Neural cell (in vitro differentiated cells): Measurements from ENCODE around the gene RASAL2. TPM values are rescaled to one million over a fixed set of nuclear protein-coding genes. Genes with fewer than 3 reads are reported as not detected.

ENCODE experiments used
- H2AFZ ChIP-seq: fragments of 200-600, 300-800 bp; sonication (generic), shearing (Covaris generic); 2 replicates; pipeline ENCODE4 v1.6.0; 2014; ENCODE audit warnings: low read depth, mild to moderate bottlenecking, antibody characterized with exemption, low read length, moderate library complexity
- H3F3A ChIP-seq: fragments of 200-600 bp; shearing (Covaris generic); 2 replicates; pipeline ENCODE4 v1.6.1; 2016; ENCODE audit warnings: mild to moderate bottlenecking, moderate library complexity, mixed read lengths, antibody characterized with exemption, low read length; ENCODE audit not compliant: insufficient read depth, poor library complexity, severe bottlenecking
- H3K27ac ChIP-seq: fragments of 200-600, 300-800 bp; sonication (generic), shearing (Covaris generic); 2 replicates; pipeline ENCODE4 v1.5.1; 2014; ENCODE audit warnings: mild to moderate bottlenecking, low read length, moderate library complexity
- H3K27me3 ChIP-seq: fragments of 300-800, 200-600 bp; sonication (generic), shearing (Covaris generic); 2 replicates; pipeline ENCODE4 v1.6.0; 2014; ENCODE audit warnings: mild to moderate bottlenecking, low read depth, low read length, moderate library complexity; ENCODE audit not compliant: insufficient read depth
- H3K36me3 ChIP-seq: fragments of 300-800, 200-600 bp; sonication (generic), shearing (Covaris generic); 2 replicates; pipeline ENCODE4 v1.5.1; 2014; ENCODE audit warnings: mild to moderate bottlenecking, antibody characterized with exemption, low read length, moderate library complexity; ENCODE audit not compliant: insufficient read depth
- H3K4me2 ChIP-seq: fragments of 300-800, 200-600 bp; sonication (generic), shearing (Covaris generic); 2 replicates; pipeline ENCODE4 v1.6.0; 2014; ENCODE audit warnings: mild to moderate bottlenecking, low read length
- H3K4me3 ChIP-seq: fragments of 300-800, 200-600 bp; sonication (generic), shearing (Covaris generic); 2 replicates; pipeline ENCODE4 v1.5.1; 2014; ENCODE audit warnings: mild to moderate bottlenecking, low read length, moderate library complexity
- H3K79me2 ChIP-seq: fragments of 200-600 bp; shearing (Covaris generic); replicated peaks from 2 replicates; pipeline ENCODE4 v1.6.0; 2014; ENCODE audit warnings: mild to moderate bottlenecking, low read length, moderate library complexity; ENCODE audit not compliant: insufficient read depth
- H3K9ac ChIP-seq: fragments of 300-800, 200-600 bp; sonication (generic), shearing (Covaris generic); 2 replicates; pipeline ENCODE4 v1.6.1; 2016; ENCODE audit warnings: mild to moderate bottlenecking, low read length, mixed read lengths
- H3K9me2 ChIP-seq: fragments of 200-600 bp; shearing (Covaris generic); 2 replicates; pipeline ENCODE4 v1.6.1; 2016; ENCODE audit warnings: mild to moderate bottlenecking, low read length, mixed read lengths; ENCODE audit not compliant: insufficient read depth
- H3K9me3 ChIP-seq: fragments of 200-600, 300-800 bp; sonication (generic), shearing (Covaris generic); 2 replicates; pipeline ENCODE4 v1.6.1; 2016; ENCODE audit warnings: mild to moderate bottlenecking, mixed run types, low read length, moderate library complexity, mixed read lengths
- H4K20me1 ChIP-seq: fragments of 200-600 bp; shearing (Covaris generic); 2 replicates; pipeline ENCODE4 v1.6.1; 2016; ENCODE audit warnings: mild to moderate bottlenecking, mixed run types; ENCODE audit not compliant: insufficient read depth
- EP300 ChIP-seq: fragments of 450-650 bp; conservative IDR thresholded peaks from 2 replicates; pipeline ENCODE4 v1.6.1; 2014; ENCODE audit warnings: antibody characterized with exemption, mild to moderate bottlenecking, moderate library complexity; ENCODE audit not compliant: poor library complexity, severe bottlenecking
- EZH2 ChIP-seq: fragments of 200-600, 300-800 bp; shearing (Covaris generic), sonication (generic); IDR thresholded peaks from 2 replicates; pipeline ENCODE4 v1.6.1; 2014; ENCODE audit warnings: antibody characterized with exemption, low read length, borderline replicate concordance, mild to moderate bottlenecking; ENCODE audit not compliant: insufficient read depth, poor library complexity, severe bottlenecking
- MXI1 ChIP-seq: fragments of 450-650 bp; conservative IDR thresholded peaks from 2 replicates; pipeline ENCODE4 v1.6.1; 2014; ENCODE audit warnings: antibody characterized with exemption, mild to moderate bottlenecking; ENCODE audit not compliant: poor library complexity, severe bottlenecking
- POLR2AphosphoS5 ChIP-seq: IDR thresholded peaks from 2 replicates; pipeline ENCODE4 v1.6.1; 2012
- RAD21 ChIP-seq: fragments of 450-650 bp; conservative IDR thresholded peaks from 2 replicates; pipeline ENCODE4 v1.6.1; 2014; ENCODE audit warnings: antibody characterized with exemption, mild to moderate bottlenecking, moderate library complexity
- REST ChIP-seq: IDR thresholded peaks from 2 replicates; pipeline ENCODE4 v1.6.1; 2012; ENCODE audit warnings: borderline replicate concordance
- SMC3 ChIP-seq: fragments of 450-650 bp; conservative IDR thresholded peaks from 2 replicates; pipeline ENCODE4 v1.6.1; 2014; ENCODE audit warnings: antibody characterized with exemption, mild to moderate bottlenecking, moderate library complexity; ENCODE audit not compliant: poor library complexity
- TAF1 ChIP-seq: IDR thresholded peaks from 2 replicates; pipeline ENCODE4 v1.6.1; 2012; ENCODE audit warnings: low read depth
- polyA plus RNA-seq: library from polyadenylated mRNA; depleted of rRNA; stranded (reverse); fragments of >200 nt; gene quantifications from 2 replicates; pipeline ENCODE4 v1.2.3, GENCODE V29; 2014
- TF ChIP-seq, protein P1 (sequence below): fragments of 450-650 bp; IDR thresholded peaks from 2 replicates; pipeline ENCODE4 v1.5.1; 2014; ENCODE audit warnings: antibody characterized with exemption, mild to moderate bottlenecking, moderate library complexity; ENCODE audit not compliant: poor library complexity, severe bottlenecking

The RASAL2 gene
- polyA plus RNA-seq, 1 donor from 2014 or later = 73.3 TPM

DNA sequence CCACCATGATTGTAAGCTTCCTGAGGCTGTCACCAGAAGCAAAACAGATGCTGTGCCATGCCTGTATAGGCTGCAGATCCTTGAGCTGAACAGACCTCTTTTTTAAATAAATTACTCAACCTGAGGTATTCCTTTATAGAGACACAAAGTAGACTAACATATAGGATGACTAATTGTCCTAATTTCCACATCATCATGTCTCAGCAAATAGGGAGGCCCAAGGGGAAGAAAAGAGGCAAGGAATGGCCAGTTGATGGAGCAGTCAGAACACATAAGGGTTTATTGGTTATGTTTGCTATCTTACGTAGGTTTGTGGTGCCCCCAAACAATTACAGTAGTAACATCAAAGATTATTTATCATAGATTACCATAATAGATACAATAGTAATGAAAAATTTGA lies 126.2 kb downstream of the RASAL2 start:
- H3K9me3 ChIP-seq = no peaks in the 10 kb centered on the region
- H3K4me3 ChIP-seq = no peak overlapping the region
- TF ChIP-seq REST (no peak), EP300 (no peak), EZH2 (no peak)
- H3K9me2 ChIP-seq = no peaks in the 10 kb centered on the region
- no peak overlapping the region for H3K9ac ChIP-seq
- no peaks in the 10 kb centered on the region for H3K27me3 ChIP-seq
- no peak overlapping the region for H2AFZ ChIP-seq
- H3K36me3 ChIP-seq = no peaks in the 10 kb centered on the region
- H3K27ac ChIP-seq = no peak overlapping the region
- peaks cover 4% of the 10 kb centered on the region for H3K79me2 ChIP-seq
- no peaks in the 10 kb centered on the region for H4K20me1 ChIP-seq
- H3F3A ChIP-seq = no peaks in the 10 kb centered on the region
- no peak overlapping the region for H3K4me2 ChIP-seq

DNA sequence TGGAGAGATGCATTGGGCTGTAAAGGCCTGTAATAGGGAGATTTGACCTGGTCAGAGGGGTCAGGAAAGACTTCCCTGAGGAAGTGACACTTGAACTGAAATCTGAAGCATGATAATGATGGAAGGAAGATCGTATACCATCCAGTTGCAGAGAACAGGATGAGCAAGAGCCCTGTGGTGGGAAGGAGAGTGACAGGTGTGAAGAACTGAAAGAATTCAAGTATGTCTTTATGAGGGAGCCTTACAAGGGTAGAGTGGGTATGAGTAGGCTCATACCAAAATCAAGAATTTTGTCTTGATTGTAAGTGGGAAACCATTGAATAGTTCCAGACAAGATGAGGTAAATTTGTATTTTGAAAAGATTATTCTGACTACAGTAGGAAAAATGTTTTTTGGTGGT lies 129.4 kb downstream of the RASAL2 start:
- no peaks in the 10 kb centered on the region for H3K36me3 ChIP-seq
- peaks cover 4% of the 10 kb centered on the region for H3K79me2 ChIP-seq
- H3K4me3 ChIP-seq = no peak overlapping the region
- H3K4me2 ChIP-seq = no peak overlapping the region
- H2AFZ ChIP-seq = no peak overlapping the region
- no peaks in the 10 kb centered on the region for H3K9me3 ChIP-seq
- H3K27ac ChIP-seq = no peak overlapping the region
- no peaks in the 10 kb centered on the region for H3K27me3 ChIP-seq
- TF ChIP-seq SMC3 (no peak), EZH2 (no peak), EP300 (no peak), POLR2AphosphoS5 (no peak), TAF1 (no peak), MXI1 (no peak), REST (no peak), RAD21 (no peak)
- TF ChIP-seq, protein P1, sequence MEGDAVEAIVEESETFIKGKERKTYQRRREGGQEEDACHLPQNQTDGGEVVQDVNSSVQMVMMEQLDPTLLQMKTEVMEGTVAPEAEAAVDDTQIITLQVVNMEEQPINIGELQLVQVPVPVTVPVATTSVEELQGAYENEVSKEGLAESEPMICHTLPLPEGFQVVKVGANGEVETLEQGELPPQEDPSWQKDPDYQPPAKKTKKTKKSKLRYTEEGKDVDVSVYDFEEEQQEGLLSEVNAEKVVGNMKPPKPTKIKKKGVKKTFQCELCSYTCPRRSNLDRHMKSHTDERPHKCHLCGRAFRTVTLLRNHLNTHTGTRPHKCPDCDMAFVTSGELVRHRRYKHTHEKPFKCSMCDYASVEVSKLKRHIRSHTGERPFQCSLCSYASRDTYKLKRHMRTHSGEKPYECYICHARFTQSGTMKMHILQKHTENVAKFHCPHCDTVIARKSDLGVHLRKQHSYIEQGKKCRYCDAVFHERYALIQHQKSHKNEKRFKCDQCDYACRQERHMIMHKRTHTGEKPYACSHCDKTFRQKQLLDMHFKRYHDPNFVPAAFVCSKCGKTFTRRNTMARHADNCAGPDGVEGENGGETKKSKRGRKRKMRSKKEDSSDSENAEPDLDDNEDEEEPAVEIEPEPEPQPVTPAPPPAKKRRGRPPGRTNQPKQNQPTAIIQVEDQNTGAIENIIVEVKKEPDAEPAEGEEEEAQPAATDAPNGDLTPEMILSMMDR = no peak
- H4K20me1 ChIP-seq = no peaks in the 10 kb centered on the region
- no peak overlapping the region for H3K9ac ChIP-seq
- no peaks in the 10 kb centered on the region for H3K9me2 ChIP-seq
- H3F3A ChIP-seq = no peaks in the 10 kb centered on the region
